ENCODE results near the gene MPZL2.

MPZL2 gene

GRCh38 chr11:118207079-118207478, 57.0 kb downstream of the MPZL2 start:
- TF ChIP-seq CTCF (conservative IDR thresholded peaks at IDR 0.05), result no peak
- no peak overlapping the region for H3K27ac ChIP-seq

GRCh38 chr11:118206391-118207031, 57.6 kb downstream of the MPZL2 start:
- no peak overlapping the region for H3K27ac ChIP-seq
- TF ChIP-seq CTCF (conservative IDR thresholded peaks at IDR 0.05), result no peak

- no peak overlapping the region for H3K27ac ChIP-seq
- TF ChIP-seq CTCF (conservative IDR thresholded peaks at IDR 0.05), result no peak
These were observed 58.3 kb downstream of the MPZL2 start for GRCh38 chr11:118205606-118206378.

Data from VCaP (cell line).